Activated naive CD4-positive, alpha-beta T cell treated with anti-CD3 and anti-CD28 coated beads, Interleukin-2, amount 50 U/mL, for 72 hours (primary cell): ENCODE data around the gene SCGB1D2. TPM values are rescaled to one million over a fixed set of nuclear protein-coding genes. Genes with fewer than 3 reads are reported as not detected.
"Not testable (repeated sequence)": the region's sequence is repeated elsewhere in the genome, so short reads cannot be mapped to it uniquely, and the experiment has no call there.

Experiments used
- ATAC-seq, 2 donors: fragments of 150-1000 bp; cut with Tn5 transposase; 2 replicates each; pipeline ENCODE4 v1.10.0; 2021; ENCODE audit warnings: mild to moderate bottlenecking in 2 of 2, moderate library complexity in 2 of 2
- DNase-seq, 2 donors: peaks; one replicate each; pipeline ENCODE4 v3.0.0; 2021 to 2022; ENCODE audit warnings: low spot score in 2 of 2
- H3K27ac Mint-ChIP-seq, 2 donors: one replicate each; pipeline ENCODE4 v1.8.0; 2022; ENCODE audit warnings: mild to moderate bottlenecking in 2 of 2, mixed read lengths in 2 of 2
- H3K36me3 Mint-ChIP-seq, 2 donors: one replicate each; pipeline ENCODE4 v1.8.0; 2022; ENCODE audit warnings: mixed read lengths in 2 of 2
- H3K9me3 Mint-ChIP-seq, 2 donors: one replicate each; pipeline ENCODE4 v1.8.0; 2022; ENCODE audit warnings: mixed read lengths in 2 of 2
- total RNA-seq, 2 donors: library from RNA; stranded (reverse); gene quantifications; one replicate each; pipeline ENCODE4 v1.2.3, GENCODE V29; 2022

SCGB1D2 gene, protein sequence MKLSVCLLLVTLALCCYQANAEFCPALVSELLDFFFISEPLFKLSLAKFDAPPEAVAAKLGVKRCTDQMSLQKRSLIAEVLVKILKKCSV
- not detected for total RNA-seq

DNA sequence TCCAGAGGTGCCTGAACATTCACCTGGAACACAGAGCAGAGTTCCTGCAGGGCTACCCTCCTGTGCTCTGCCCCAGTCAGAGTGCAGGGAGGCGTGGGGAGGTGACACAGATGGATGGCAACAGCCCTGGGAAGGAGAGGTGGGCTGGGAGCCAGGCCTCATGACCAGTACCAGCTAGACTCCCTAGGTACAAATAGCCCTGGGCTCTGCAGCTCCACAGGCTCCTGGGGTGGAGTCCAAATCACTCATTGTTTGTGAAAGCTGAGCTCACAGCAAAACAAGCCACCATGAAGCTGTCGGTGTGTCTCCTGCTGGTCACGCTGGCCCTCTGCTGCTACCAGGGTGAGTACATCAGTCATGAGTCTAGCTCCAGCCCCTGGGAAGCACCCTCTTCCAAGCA lies at the start of gene SCGB1D2:
Gene SCGB1D2 (plus strand): TSS at position 219 of the 400 bp plus-strand sequence. CDS start 69 bp downstream, at position 288.
- H3K27ac Mint-ChIP-seq, result no peak within 1 kb of the TSS
- ATAC-seq (no peak), DNase-seq (no peak)

DNA sequence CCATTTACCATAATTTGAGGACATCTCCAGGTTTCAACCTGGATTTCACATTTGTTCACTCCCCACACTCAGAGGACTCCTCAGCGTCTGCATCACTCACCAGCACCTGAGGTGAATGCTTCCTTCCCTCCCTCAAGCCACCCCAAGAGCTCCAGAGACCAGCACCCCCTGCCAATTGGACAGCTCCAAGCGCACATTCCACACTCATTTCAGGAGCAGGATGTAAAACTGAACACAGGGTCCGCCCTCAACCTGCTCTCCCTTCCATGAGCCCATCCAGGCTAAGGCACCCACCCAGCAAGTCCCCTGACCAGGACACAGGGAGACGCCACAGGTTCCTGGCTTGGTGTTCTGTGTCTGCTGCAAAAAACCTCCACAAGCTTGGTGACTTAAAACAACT lies 48.1 kb upstream of the SCGB1D2 start:
- Mint-ChIP-seq H3K27ac (no peak overlapping the region), H3K9me3 (no peaks in the 10 kb centered on the region), H3K36me3 (no peaks in the 10 kb centered on the region)
- no peak for DNase-seq
- ATAC-seq, result no peak

More for the DNA sequence above, at the start of gene SCGB1D2:
- no peaks in the 10 kb centered on the region for H3K36me3 Mint-ChIP-seq
- no peaks in the 10 kb centered on the region for H3K9me3 Mint-ChIP-seq

DNA sequence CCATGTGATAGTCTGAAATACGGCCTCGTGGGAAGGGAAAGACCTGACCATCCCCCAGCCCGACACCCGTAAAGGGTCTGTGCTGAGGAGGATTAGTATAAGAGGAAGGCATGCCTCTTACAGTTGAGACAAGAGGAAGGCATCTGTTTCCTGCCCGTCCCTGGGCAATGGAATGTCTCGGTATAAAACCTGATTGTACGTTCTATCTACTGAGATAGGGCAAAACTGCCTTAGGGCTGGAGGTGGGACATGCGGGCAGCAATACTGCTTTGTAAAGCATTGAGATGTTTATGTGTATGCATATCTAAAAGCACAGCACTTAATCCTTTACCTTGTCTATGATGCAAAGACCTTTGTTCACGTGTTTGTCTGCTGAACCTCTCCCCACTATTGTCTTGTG lies 47.0 kb upstream of the SCGB1D2 start:
- not testable (repeated sequence) for H3K9me3 Mint-ChIP-seq, DNase-seq, ATAC-seq, H3K36me3 Mint-ChIP-seq, H3K27ac Mint-ChIP-seq

DNA sequence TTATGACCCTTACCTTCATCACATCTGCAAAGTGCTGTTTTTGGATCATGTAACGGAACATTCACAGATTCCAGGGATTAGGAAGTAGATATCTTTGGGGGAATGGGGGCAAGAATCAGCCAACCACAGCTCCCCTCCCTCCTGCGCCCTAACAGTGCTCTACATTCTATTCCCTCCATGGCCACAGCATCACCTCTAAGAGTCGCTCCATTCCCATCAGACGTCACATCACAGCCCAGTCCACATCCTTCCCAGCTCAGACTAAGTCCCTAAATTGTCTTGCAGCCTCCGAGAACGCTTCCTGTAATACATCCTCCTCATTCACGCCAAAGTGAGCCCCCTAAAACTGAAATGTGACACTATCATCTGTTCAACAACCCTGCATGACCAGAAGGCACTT lies 46.1 kb upstream of the SCGB1D2 start:
- no peak overlapping the region for H3K27ac Mint-ChIP-seq
- DNase-seq (no peak), ATAC-seq (no peak)
- no peaks in the 10 kb centered on the region for H3K36me3 Mint-ChIP-seq
- H3K9me3 Mint-ChIP-seq, result no peaks in the 10 kb centered on the region

DNA sequence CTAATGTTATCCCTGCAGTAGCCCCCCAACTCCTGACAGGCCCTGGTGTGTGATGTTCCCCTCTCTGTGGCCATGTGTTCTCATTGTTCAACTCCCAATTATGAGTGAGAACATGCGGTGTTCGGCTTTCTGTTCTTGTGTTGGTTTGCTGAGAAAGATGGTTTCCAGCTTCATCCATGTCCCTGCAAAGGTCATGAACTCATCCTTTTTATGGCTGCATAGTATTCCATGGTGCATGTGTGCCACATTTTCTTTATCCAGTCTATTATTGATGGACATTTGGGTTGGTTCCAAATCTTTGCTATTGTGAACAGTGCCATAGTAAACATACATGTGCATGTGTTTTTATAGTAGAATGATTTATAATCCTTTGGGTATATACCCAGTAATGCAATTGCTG lies 44.6 kb upstream of the SCGB1D2 start:
- not testable (repeated sequence) for H3K27ac Mint-ChIP-seq, ATAC-seq, H3K9me3 Mint-ChIP-seq, H3K36me3 Mint-ChIP-seq, DNase-seq

DNA sequence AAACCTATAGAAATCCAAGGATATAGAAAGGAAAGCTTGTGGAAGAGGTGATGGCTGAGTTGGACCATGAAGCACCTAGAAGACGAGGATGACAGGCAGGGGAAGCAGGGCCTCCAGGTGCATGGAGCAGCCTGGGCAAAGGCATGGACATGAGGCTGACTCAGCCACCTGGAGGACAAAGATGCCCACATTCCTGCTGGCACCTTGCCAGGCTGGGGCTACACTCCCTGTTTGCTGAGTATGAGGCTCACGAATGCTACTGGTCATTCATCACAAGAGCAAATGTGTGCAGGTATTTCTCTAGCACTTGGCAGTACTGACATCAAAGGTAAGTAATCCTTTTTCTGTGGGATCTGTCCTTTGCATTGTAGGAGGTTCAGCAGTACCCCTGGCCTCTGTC lies 40.7 kb upstream of the SCGB1D2 start:
- Mint-ChIP-seq H3K36me3 (no peaks in the 10 kb centered on the region), H3K27ac (no peak overlapping the region), H3K9me3 (no peaks in the 10 kb centered on the region)
- ATAC-seq, result no peak
- DNase-seq, result no peak

DNA sequence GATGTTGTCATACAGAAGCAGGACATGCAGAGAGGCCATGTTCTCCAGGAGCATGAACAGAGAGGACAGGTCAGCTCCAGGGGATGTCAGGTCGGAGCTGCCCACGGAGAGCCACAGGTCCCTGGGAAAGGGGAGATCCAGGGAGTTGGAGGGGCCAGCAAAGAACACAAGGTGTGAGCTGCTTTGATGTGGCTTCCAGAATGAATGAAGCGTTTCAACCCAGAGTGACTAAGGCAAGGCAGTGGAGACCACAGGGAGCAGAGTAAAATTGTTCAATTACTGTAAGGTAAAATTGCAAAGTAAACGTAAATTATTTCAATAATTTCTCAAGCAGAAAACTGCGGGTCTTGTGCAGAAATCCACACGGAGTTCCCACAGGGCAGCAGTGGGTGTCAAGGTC lies 39.1 kb upstream of the SCGB1D2 start:
- Mint-ChIP-seq H3K36me3 (no peaks in the 10 kb centered on the region), H3K27ac (no peak overlapping the region), H3K9me3 (no peaks in the 10 kb centered on the region)
- DNase-seq (no peak), ATAC-seq (peak; percentile 44 to 50)

DNA sequence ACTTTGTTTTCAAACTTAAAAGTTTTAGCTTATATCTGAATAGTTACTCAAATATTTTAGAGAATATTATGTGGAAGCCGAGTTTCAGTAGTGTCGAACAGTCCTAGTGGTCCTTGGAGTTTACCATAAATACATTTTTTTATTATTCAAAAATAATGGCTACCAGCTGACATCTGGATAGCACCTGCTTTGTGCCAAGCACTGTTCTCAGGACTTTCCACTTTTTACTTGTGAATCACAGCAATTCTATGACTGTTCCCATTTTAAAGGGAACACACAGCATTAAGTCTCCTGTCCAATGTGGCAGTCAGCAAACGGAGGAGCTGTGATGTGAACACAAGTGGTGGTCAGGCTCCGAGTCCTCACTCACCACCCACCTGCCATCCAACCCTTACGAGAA lies 37.6 kb upstream of the SCGB1D2 start:
- no peak overlapping the region for H3K27ac Mint-ChIP-seq
- no peaks in the 10 kb centered on the region for H3K36me3 Mint-ChIP-seq
- ATAC-seq, result no peak
- no peaks in the 10 kb centered on the region for H3K9me3 Mint-ChIP-seq
- DNase-seq, result no peak

DNA sequence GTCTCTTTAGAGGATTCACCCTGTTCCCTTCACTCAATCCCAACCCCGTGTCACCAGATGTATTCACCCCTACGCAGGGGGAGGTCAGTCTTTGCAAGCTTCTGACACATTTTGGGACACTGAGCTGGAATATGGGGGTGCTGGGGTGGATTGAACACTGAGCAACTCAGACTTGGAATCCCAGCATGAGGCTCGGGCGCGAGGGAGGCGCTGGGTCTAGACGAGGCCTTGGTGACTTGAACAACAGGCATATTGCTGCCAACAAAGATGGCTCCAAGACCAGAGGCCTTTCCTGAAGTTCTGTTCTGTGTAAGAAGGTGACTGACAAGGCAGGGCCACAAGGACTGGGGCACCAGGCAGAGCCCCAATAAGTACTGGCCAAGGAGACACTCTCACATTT lies 36.6 kb upstream of the SCGB1D2 start:
- no peak for ATAC-seq

DNA sequence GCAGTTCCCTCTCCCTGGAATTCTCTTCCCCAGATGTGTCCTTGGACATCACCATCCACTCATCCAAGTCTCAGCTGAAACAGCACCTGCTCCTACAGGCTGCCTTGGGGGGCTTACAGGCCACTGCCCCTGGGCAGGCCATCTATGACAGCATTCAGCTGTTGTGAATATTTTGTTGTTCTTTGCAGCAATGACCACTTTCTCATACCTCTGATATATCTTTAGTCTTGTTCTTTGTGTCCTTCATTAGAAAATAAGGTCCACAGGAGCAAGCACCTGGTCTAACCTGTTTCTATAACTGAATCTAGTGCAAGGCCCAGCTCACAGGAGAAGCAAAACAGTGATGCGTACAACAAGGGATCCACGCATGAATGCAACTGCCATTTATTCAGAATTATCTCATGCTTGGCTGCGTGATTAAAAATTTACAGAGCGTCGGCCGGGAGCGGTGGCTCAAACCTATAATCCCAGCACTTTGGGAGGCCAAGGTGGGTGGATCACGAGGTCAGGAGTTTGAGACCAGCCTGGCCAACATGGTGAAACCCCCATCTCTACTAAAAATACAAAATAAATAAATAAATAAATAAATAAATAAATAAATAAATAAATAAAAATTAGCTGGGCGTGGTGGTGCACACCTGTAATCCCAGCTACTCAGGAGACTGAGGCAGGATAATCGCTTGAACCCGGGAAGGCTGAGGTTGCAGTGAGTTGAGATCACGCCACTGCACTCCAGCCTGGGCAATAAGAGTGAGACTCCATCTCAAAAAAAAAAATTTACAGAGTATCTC lies 35.6 kb upstream of the SCGB1D2 start:
- not testable (repeated sequence) for DNase-seq, ATAC-seq, H3K36me3 Mint-ChIP-seq, H3K27ac Mint-ChIP-seq, H3K9me3 Mint-ChIP-seq

More for the DNA sequence above, 36.6 kb upstream of the SCGB1D2 start:
- H3K9me3 Mint-ChIP-seq, result no peaks in the 10 kb centered on the region
- DNase-seq, result no peak
- no peaks in the 10 kb centered on the region for H3K36me3 Mint-ChIP-seq
- no peak overlapping the region for H3K27ac Mint-ChIP-seq

DNA sequence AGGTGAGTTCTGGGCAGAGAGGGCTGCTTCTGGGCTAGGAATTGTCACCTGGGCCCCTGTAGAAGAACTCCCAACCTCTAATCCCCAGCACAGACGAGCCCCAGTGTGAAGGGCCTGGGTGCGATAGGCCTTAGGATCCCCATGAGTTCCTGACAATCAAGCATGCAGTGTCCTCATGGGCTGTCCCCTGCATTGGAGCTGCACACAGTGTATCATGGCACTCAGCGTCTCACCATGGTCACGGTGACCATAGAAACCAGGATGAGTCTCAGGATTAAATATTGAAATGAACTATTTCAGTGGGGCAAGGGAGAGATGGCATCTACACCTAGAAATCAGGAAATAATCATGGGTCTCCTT lies 33.3 kb upstream of the SCGB1D2 start:
- ATAC-seq, result no peak
- no peak overlapping the region for H3K27ac Mint-ChIP-seq
- no peaks in the 10 kb centered on the region for H3K36me3 Mint-ChIP-seq

DNA sequence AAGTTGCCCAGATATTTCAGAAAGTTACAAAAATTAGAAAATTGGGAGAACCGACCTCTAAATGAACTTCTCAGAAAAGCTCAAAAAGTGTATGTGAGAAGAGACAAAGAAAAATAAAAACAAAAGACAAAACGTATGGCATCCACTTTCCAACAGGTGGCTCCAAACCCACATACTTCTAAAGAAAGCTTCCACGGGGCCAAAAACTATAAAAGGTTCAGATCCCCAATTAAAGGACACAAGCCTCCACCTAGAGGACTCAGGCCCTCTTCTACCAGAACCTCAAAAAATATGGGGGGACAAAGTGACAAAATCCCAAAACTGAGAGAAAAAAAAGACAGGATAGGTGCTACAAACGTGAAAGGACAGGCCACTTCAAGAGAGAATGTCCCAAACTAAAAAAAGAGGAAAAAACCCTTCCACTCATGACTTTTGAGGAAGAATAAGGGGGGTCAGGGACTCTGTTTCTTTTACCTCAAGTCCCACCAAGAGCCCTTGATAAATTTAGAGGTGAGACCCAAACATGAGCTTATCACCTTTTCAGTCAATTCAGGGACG lies 24.8 kb upstream of the SCGB1D2 start:
- ATAC-seq (no peak), DNase-seq (no peak)
- no peak overlapping the region for H3K27ac Mint-ChIP-seq

More for the DNA sequence above, 33.3 kb upstream of the SCGB1D2 start:
- no peak for DNase-seq
- no peaks in the 10 kb centered on the region for H3K9me3 Mint-ChIP-seq

DNA sequence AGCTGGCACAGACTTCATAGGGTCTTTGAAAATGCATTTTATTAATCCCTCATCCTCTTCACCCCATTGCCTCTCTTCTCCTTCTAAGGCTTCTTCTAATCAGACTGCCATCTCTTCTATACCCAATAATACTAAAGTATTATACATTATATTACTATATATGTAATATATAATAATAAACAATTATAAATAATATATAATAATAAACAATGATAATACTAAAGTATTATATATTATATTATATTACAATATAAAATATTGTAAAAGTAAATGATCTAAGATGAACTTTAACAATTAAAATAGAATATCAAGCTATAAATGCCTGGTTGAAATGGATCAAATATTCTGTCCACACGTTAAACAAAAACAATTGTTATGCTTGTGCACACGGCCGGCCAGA lies 20.5 kb upstream of the SCGB1D2 start:
- DNase-seq (no peak), ATAC-seq (no peak)
- Mint-ChIP-seq H3K27ac (no peak overlapping the region), H3K36me3 (peaks cover 18 to 36% of the 10 kb centered on the region in 2 donors), H3K9me3 (peaks cover 27 to 35% of the 10 kb centered on the region in 2 donors)

More for the DNA sequence above, 24.8 kb upstream of the SCGB1D2 start:
- Mint-ChIP-seq H3K36me3 (peaks cover 0 to 13% of the 10 kb centered on the region in 2 donors), H3K9me3 (peaks cover 4 to 14% of the 10 kb centered on the region in 2 donors)

DNA sequence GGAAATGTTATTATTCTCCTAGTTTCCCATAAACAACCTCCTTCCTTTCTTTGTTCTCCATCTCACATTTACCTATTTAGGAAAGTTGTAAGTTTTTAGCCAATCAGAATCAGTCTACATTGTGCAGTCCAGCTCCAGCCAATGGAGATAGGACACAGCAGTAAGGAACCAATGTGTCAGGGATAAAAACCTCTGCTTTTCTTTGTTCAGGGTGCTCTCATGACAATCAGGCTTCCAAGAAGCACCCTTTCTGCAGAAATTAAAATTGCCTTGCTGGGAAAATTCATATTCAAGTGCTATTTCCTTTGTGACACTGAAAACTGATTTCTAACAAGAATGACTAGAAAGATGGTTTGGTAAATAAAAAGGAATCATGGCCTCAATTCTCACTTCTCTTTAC lies 18.9 kb upstream of the SCGB1D2 start:
- Mint-ChIP-seq H3K27ac (peak overlapping the region in 1 of 2 donors; percentile 87), H3K36me3 (peaks cover 18 to 36% of the 10 kb centered on the region in 2 donors), H3K9me3 (peaks cover 27 to 35% of the 10 kb centered on the region in 2 donors)
- ATAC-seq (no peak), DNase-seq (no peak)

DNA sequence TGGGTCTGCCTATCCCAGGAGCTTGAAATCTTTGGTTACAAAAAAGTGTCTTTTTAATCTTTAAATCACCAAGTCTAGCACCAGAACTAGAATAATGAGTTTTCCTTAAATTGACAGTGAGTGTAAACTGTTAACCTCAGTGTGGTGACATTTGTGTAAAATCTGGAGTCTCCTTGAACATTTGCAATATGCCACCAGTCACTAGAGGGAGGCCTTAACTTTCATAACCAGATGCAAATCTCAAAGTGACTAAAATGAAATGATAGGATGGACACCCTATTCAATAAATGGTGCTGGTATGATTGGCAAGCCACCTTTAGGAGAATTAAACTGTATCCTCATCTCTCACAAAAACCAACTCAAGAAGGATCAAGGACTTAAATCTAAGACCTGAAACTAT lies 8.3 kb upstream of the SCGB1D2 start:
- no peaks in the 10 kb centered on the region for H3K9me3 Mint-ChIP-seq
- H3K27ac Mint-ChIP-seq, result no peak overlapping the region
- no peak for ATAC-seq
- DNase-seq, result no peak
- H3K36me3 Mint-ChIP-seq, result no peaks in the 10 kb centered on the region

DNA sequence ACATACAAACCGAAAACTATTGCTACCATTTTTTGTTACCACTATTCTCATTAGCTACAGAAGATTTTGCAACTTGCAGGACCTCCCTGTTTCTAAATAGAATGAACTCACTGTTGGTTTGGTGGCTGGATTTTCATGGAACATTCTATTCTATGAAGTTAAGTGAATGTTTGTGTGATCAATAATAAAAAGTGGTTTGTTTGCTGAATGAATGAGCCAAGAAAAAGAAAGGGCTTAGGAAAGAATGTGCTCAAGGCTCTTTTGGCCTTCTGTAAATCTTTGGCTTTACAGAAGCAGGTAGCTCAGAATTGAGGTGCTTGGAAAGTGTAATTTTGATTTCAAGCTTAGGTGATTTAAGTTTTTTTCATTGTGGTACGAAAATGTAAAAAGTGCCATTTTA lies 5.9 kb upstream of the SCGB1D2 start:
- Mint-ChIP-seq H3K36me3 (no peaks in the 10 kb centered on the region), H3K9me3 (no peaks in the 10 kb centered on the region), H3K27ac (no peak overlapping the region)
- no peak for ATAC-seq
- DNase-seq, result no peak

DNA sequence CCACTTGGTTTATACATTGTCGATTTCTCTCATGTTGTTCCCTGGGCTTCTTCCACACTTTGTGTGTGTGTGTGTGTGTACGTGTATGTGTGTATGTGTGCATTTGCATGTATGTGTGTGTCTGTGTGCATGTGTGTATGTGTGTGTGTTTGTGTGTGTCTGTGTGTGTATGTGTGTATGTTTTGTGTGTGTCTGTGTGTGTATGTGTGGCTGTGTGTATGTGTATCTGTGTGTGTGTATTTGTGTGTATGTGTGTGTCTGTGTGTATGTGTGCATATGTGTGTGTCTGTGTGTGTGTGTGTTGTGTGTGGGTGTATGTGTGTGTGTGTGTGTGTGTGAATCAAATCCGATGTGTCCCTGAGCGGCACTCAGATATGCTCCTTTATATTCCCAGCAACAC lies 4.5 kb upstream of the SCGB1D2 start:
- Mint-ChIP-seq H3K27ac (no peak overlapping the region), H3K36me3 (no peaks in the 10 kb centered on the region), H3K9me3 (no peaks in the 10 kb centered on the region)
- DNase-seq, result no peak
- no peak for ATAC-seq

DNA sequence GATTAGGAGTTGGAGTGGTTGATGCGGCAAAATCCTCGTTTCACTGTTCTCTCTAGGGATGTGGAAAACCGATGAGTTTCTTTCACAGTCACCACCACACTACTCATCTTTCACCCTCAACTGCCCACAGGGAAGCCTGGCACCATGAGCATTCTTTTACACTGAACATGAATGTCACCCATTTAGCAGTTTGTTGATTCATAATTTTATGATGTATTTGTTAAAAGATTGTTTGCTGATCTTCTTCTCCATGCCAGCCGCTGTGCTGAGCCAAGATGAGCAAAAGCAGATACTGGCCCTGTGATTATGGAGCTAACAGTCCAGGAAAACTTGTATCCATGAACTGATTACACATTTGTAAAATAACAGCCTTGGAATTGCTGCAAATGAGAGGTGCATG lies 3.9 kb upstream of the SCGB1D2 start:
- ATAC-seq, result no peak
- DNase-seq, result no peak
- Mint-ChIP-seq H3K27ac (no peak overlapping the region), H3K36me3 (no peaks in the 10 kb centered on the region), H3K9me3 (no peaks in the 10 kb centered on the region)
